ENCODE data around the gene ADM2. TPM values are rescaled to one million over a fixed set of nuclear protein-coding genes. Genes with fewer than 3 reads are reported as not detected.
"Not testable (repeated sequence)": the region's sequence is repeated elsewhere in the genome, so short reads cannot be mapped to it uniquely, and the experiment has no call there.

ADM2 gene, protein sequence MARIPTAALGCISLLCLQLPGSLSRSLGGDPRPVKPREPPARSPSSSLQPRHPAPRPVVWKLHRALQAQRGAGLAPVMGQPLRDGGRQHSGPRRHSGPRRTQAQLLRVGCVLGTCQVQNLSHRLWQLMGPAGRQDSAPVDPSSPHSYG
- total RNA-seq (3.0 and 4.1 TPM in 2 replicates), polyA plus RNA-seq (5.0 and 5.1 TPM in 2 replicates)

DNA sequence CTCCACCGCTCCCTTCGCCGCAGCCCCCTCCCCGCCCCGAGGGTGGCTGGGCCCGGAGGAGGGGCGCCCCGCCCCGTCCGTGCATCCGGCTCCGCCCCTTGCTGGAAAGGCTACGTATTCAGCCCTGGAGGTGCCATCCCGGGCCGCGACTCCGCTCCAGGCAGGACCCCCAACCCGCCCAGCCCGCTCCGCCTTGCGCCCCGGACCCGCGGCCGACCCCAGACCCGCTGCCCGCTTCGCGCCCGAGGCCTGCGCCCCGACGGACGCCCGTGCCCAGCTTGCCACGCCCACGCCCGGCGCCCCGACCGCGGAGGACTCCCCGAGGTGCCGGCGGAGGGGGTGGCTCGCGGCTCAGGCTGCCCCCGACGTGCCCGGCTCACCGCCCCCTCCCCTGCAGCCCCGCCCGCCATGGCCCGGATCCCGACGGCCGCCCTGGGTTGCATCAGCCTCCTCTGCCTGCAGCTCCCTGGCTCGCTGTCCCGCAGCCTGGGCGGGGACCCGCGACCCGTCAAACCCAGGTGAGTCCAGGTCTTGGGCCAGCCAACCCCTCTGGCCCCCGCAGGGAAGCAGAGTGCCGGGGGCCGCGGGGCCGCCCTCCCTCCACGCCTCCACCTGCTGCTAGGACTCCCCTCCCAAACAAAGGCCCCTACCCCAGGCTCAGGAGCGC, at the start of gene ADM2:
TSS of gene ADM2 (plus strand) at position 104 of the 667 bp plus-strand sequence. CDS start at position 409, 305 bp downstream.
- Histone ChIP-seq H3K27me3 (peaks cover 29% of the 10 kb centered on the region), H3K4me3 (peak within 1 kb of the TSS; percentile 52), H3K9me3 (ENCODE audit: low read depth) (no peaks in the 10 kb centered on the region), H3K4me2 (peak within 1 kb of the TSS; percentile 88), H2AFZ (peak within 1 kb of the TSS; percentile 74), H3K79me2 (no peaks in the 10 kb centered on the region), H3K4me1 (ENCODE audit: insufficient read depth) (peaks cover 14% of the 10 kb centered on the region), H3K9me2 (replicated peaks; ENCODE audit: insufficient read depth) (no peaks in the 10 kb centered on the region), H3K36me3 (replicated peaks; ENCODE audit: insufficient read depth, low read depth) (no peaks in the 10 kb centered on the region), H3K27ac (no peak within 1 kb of the TSS), H4K20me1 (ENCODE audit: insufficient read depth, poor library complexity, severe bottlenecking) (no peaks in the 10 kb centered on the region)
- 14% methylated on average over 13 of the region's 70 CpGs for WGBS (ENCODE audit: low lambda C conversion rate, missing lambda C conversion rate)
- peak; percentile 73 for DNase-seq (ENCODE audit: low spot score)
- TF ChIP-seq, protein P1, sequence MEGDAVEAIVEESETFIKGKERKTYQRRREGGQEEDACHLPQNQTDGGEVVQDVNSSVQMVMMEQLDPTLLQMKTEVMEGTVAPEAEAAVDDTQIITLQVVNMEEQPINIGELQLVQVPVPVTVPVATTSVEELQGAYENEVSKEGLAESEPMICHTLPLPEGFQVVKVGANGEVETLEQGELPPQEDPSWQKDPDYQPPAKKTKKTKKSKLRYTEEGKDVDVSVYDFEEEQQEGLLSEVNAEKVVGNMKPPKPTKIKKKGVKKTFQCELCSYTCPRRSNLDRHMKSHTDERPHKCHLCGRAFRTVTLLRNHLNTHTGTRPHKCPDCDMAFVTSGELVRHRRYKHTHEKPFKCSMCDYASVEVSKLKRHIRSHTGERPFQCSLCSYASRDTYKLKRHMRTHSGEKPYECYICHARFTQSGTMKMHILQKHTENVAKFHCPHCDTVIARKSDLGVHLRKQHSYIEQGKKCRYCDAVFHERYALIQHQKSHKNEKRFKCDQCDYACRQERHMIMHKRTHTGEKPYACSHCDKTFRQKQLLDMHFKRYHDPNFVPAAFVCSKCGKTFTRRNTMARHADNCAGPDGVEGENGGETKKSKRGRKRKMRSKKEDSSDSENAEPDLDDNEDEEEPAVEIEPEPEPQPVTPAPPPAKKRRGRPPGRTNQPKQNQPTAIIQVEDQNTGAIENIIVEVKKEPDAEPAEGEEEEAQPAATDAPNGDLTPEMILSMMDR (IDR thresholded peaks at IDR 0.05; ENCODE audit: poor library complexity) = no peak
- no peak for TF ChIP-seq EZH2phosphoT487 (IDR thresholded peaks at IDR 0.05; ENCODE audit: low read depth, severe bottlenecking, unreplicated experiment)
- TF ChIP-seq EZH2 (IDR thresholded peaks at IDR 0.05; ENCODE audit: borderline replicate concordance) = peak; percentile 17

DNA sequence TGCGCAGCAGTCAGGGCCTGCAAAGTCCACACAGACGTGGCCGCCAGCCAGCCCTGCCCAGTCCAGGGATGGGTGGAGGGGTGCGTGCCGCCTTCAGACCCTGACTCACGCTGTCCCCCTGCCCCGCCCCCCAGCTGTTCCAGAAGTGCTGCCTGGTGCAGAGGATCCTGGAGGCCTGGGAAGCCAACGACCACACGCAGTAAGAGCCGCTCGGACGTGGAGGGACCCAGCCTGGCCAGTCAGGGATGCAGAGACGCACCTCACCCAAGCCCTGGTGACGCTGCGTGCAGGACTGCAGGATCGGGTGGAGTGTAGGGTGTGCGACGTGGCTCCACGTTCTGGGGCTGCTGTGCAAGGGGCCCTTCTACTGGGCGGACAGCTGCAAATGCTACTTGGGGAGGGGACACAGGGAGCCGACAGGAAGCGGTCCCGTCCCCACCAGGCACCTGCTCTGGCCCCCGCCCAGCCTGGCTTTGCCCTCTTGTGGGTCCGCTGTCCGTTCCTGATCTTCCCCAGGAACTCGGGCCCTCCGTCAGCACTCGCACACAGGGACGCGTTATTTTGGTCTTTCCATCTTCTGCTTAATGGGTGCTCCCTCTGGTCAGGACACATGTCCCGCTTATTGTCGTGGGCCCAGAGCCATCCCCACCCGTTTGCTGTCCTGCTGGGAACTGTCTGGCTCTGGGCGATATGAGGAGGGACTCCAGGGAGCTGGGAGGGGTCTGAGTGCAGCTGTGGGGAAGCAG, 49.0 kb upstream of the ADM2 start:
- peaks cover 3% of the 10 kb centered on the region for H3K79me2 ChIP-seq
- no peak for DNase-seq (ENCODE audit: low spot score)
- H3K9me3 ChIP-seq (ENCODE audit: low read depth) = no peaks in the 10 kb centered on the region
- WGBS (ENCODE audit: low lambda C conversion rate, missing lambda C conversion rate) = 97% methylated on average over 33 of the region's 35 CpGs
- no peak overlapping the region for H3K27ac ChIP-seq
- H4K20me1 ChIP-seq (ENCODE audit: insufficient read depth, poor library complexity, severe bottlenecking) = no peaks in the 10 kb centered on the region
- no peak overlapping the region for H3K4me3 ChIP-seq
- no peaks in the 10 kb centered on the region for H3K4me1 ChIP-seq (ENCODE audit: insufficient read depth)
- TF ChIP-seq, protein P1 (IDR thresholded peaks at IDR 0.05; ENCODE audit: poor library complexity) = no peak
- no peak for TF ChIP-seq EZH2 (IDR thresholded peaks at IDR 0.05; ENCODE audit: borderline replicate concordance)
- TF ChIP-seq EZH2phosphoT487 (IDR thresholded peaks at IDR 0.05; ENCODE audit: low read depth, severe bottlenecking, unreplicated experiment) = no peak
- no peaks in the 10 kb centered on the region for H3K9me2 ChIP-seq (replicated peaks; ENCODE audit: insufficient read depth)
- H3K4me2 ChIP-seq = no peak overlapping the region
- no peak overlapping the region for H2AFZ ChIP-seq
- no peaks in the 10 kb centered on the region for H3K36me3 ChIP-seq (replicated peaks; ENCODE audit: insufficient read depth, low read depth)
- H3K27me3 ChIP-seq = no peaks in the 10 kb centered on the region

DNA sequence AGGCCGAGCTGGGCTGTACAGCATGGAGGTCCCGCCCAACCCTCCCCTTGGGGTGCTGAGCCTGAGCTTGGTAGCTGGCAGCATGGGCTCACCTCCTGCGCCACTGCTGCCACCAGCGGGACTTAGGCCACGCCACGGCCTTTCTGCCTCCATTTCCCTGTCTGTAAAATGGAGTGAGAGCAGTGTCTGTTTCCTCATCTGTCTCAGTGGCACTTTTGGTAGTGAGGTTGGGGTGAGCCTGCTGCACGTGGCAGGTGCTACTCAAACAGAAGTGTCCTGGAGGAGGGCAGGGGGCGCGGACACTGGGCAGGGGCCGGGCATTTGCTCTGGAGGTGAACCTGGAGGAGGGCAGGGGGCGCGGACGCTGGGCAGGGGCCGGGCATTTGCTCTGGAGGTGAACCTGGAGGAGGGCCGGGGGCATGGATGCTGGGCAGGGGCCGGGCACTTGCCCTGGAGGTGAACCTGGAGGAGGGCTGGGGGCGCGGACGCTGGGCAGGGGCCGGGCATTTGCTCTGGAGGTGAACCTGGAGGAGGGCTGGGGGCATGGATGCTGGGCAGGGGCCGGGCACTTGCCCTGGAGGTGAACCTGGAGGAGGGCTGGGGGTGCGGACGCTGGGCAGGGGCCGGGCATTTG, 48.3 kb upstream of the ADM2 start:
- not testable (repeated sequence) for H3K4me3 ChIP-seq; H3K36me3 ChIP-seq (replicated peaks; ENCODE audit: insufficient read depth, low read depth); H3K27me3 ChIP-seq; H3K79me2 ChIP-seq; H4K20me1 ChIP-seq (ENCODE audit: insufficient read depth, poor library complexity, severe bottlenecking); H3K4me2 ChIP-seq; H2AFZ ChIP-seq; H3K9me3 ChIP-seq (ENCODE audit: low read depth); H3K27ac ChIP-seq; H3K4me1 ChIP-seq (ENCODE audit: insufficient read depth); DNase-seq (ENCODE audit: low spot score); H3K9me2 ChIP-seq (replicated peaks; ENCODE audit: insufficient read depth)
- WGBS (ENCODE audit: low lambda C conversion rate, missing lambda C conversion rate) = 98% methylated on average over 7 of the region's 24 CpGs

All from hepatocyte (in vitro differentiated cells).